CD14-positive monocyte (primary cell): ENCODE data around the gene SUPT4H1. TPM values are rescaled to one million over a fixed set of nuclear protein-coding genes. Genes with fewer than 3 reads are reported as not detected.

Experiments used
- DNase-seq, 3 donors: peaks; one replicate each; pipeline ENCODE4 v3.0.0-alpha.2; 2011 to 2022
- H2AFZ ChIP-seq: 2 replicates; pipeline ENCODE4 v1.6.0; 2012; ENCODE audit warnings: mild to moderate bottlenecking, low read depth, low read length, inconsistent platforms; ENCODE audit not compliant: insufficient read depth, poor library complexity, severe bottlenecking
- H3K27ac ChIP-seq, 2 donors: 1 replicate in 1 of 2; 2 replicates in 1 of 2; pipeline ENCODE4 v1.5.1; 2012 to 2013; ENCODE audit warnings: low read length in 2 of 2, control low read depth in 1 of 2, inconsistent platforms in 1 of 2, low read depth in 1 of 2, mild to moderate bottlenecking in 1 of 2
- H3K27me3 ChIP-seq, 2 donors: one replicate each; pipeline versions ENCODE4 v1.6.0 to v1.6.1; 2011 to 2013; ENCODE audit warnings: low read length in 2 of 2; ENCODE audit not compliant: control insufficient read depth in 2 of 2, insufficient read depth in 2 of 2
- H3K36me3 ChIP-seq, 2 donors: replicated peaks in 1 of 2; 1 replicate in 1 of 2; 2 replicates in 1 of 2; pipeline versions ENCODE4 v1.5.1 to v1.6.1; 2012 to 2013; ENCODE audit warnings: low read length in 2 of 2, control low read depth in 1 of 2, inconsistent platforms in 1 of 2, mild to moderate bottlenecking in 1 of 2; ENCODE audit not compliant: insufficient read depth in 2 of 2, control insufficient read depth in 1 of 2
- H3K4me1 ChIP-seq, 2 donors: 1 replicate in 1 of 2; 2 replicates in 1 of 2; pipeline versions ENCODE4 v1.5.1 to v1.6.1; 2012 to 2013; ENCODE audit warnings: low read length in 2 of 2, control low read depth in 1 of 2, inconsistent platforms in 1 of 2, mild to moderate bottlenecking in 1 of 2, moderate library complexity in 1 of 2; ENCODE audit not compliant: insufficient read depth in 2 of 2, control insufficient read depth in 1 of 2
- H3K4me2 ChIP-seq: replicated peaks from 2 replicates; pipeline ENCODE3; 2012; ENCODE audit warnings: low read length, moderate library complexity, mild to moderate bottlenecking; ENCODE audit not compliant: poor library complexity, severe bottlenecking; ENCODE audit errors: extremely low read depth
- H3K4me3 ChIP-seq, 3 experiments: fragments of 200-600 bp in 1 of 3; sonication (generic) in 1 of 3; replicated peaks in 1 of 3; 1 replicate in 2 of 3; 2 replicates in 1 of 3; pipeline ENCODE4 v1.5.1; 2011 to 2013; ENCODE audit warnings: low read length in 3 of 3, mild to moderate bottlenecking in 3 of 3, control low read depth in 2 of 3, low read depth in 2 of 3, inconsistent platforms in 1 of 3, moderate library complexity in 1 of 3
- H3K79me2 ChIP-seq: 2 replicates; pipeline ENCODE4 v1.6.0; 2012; ENCODE audit warnings: mild to moderate bottlenecking, control low read depth, inconsistent platforms, low read length, moderate library complexity; ENCODE audit not compliant: insufficient read depth
- H3K9ac ChIP-seq: 2 replicates; pipeline ENCODE4 v1.6.0; 2017; ENCODE audit warnings: low read length, mild to moderate bottlenecking; ENCODE audit not compliant: insufficient read depth, poor library complexity, severe bottlenecking
- H3K9me3 ChIP-seq, 2 donors: replicated peaks in 1 of 2; 1 replicate in 1 of 2; 2 replicates in 1 of 2; pipeline versions ENCODE4 v1.5.1 to v1.6.1; 2012 to 2013; ENCODE audit warnings: low read length in 2 of 2, control low read depth in 1 of 2; ENCODE audit not compliant: control insufficient read depth in 1 of 2, insufficient read depth in 1 of 2
- H4K20me1 ChIP-seq: 2 replicates; pipeline ENCODE4 v1.6.0; 2012; ENCODE audit warnings: mild to moderate bottlenecking, low read length, control low read depth, moderate library complexity; ENCODE audit not compliant: insufficient read depth
- H3K27ac Mint-ChIP-seq, 7 donors: one replicate each; pipeline ENCODE4 v1.8.0; 2020; ENCODE audit warnings: mild to moderate bottlenecking in 7 of 7, mixed read lengths in 7 of 7, moderate library complexity in 6 of 7, inconsistent platforms in 2 of 7
- H3K27me3 Mint-ChIP-seq, 3 donors: one replicate each; pipeline ENCODE4 v1.8.0; 2021 to 2022; ENCODE audit warnings: low read depth in 3 of 3, mild to moderate bottlenecking in 3 of 3, mixed read lengths in 3 of 3, moderate library complexity in 3 of 3, inconsistent platforms in 1 of 3
- H3K36me3 Mint-ChIP-seq, 2 donors: one replicate each; pipeline ENCODE4 v1.8.0; 2020; ENCODE audit warnings: mixed read lengths in 2 of 2, inconsistent platforms in 1 of 2, mild to moderate bottlenecking in 1 of 2
- H3K4me1 Mint-ChIP-seq: one replicate; pipeline ENCODE4 v1.8.0; 2020; ENCODE audit warnings: mild to moderate bottlenecking, mixed read lengths
- H3K4me3 Mint-ChIP-seq, 2 donors: one replicate each; pipeline ENCODE4 v1.8.0; 2020; ENCODE audit warnings: mild to moderate bottlenecking in 2 of 2, mixed read lengths in 2 of 2, moderate library complexity in 1 of 2
- H3K9me3 Mint-ChIP-seq, 7 donors: one replicate each; pipeline ENCODE4 v1.8.0; 2020 to 2022; ENCODE audit warnings: mixed read lengths in 7 of 7, mild to moderate bottlenecking in 6 of 7, moderate library complexity in 6 of 7, inconsistent platforms in 2 of 7
- CTCF ChIP-seq: fragments of 200-600 bp; IDR thresholded peaks from one replicate; pipeline ENCODE4 v1.8.0; 2022; ENCODE audit warnings: antibody characterized with exemption, mild to moderate bottlenecking
- WGBS: methylation state at CpG from one replicate; pipeline ENCODE4 v1.1.5; 2013; ENCODE audit warnings: missing lambda C conversion rate; ENCODE audit not compliant: insufficient coverage; 5-methylcytosine and 5-hydroxymethylcytosine counted together
- intact Hi-C, 2 donors: fragments of 100-400 bp; cut with micrococcal nuclease; formaldehyde crosslinking; loops; one replicate each; pipeline versions ENCODE4 v1.15.0 to v1.15.1; 2023
- polyA plus RNA-seq, 3 donors: library from polyadenylated mRNA; depleted of rRNA in 1 of 3; unstranded in 2 of 3; stranded (reverse) in 1 of 3; fragments of 300-500 nt in 2 of 3; fragments of >200 nt in 1 of 3; fragmentation: Illumina TruSeq in 2 of 3; gene quantifications; 1 replicate in 2 of 3; 2 replicates in 1 of 3; pipeline ENCODE4 v1.2.3, GENCODE V29; 2012 to 2021

The SUPT4H1 gene
- polyA plus RNA-seq, 3 donors: 144 to 251 (median 241) TPM

GRCh38 chr17:58369214-58370031 is 17.4 kb upstream of the SUPT4H1 start:
- no peak for TF ChIP-seq CTCF
- intact Hi-C loops: loop anchor here in 1 of 2 donors (10.0 kb wide), 1 partner anchor 55 kb away; no protein-coding TSS in a partner anchor
- peaks cover 0 to 1% (median 0%) of the 10 kb centered on the region in 7 donors for H3K9me3 Mint-ChIP-seq
- Histone ChIP-seq H3K27ac (no peak overlapping the region), H3K27me3 (no peaks in the 10 kb centered on the region), H3K4me3 (no peak overlapping the region), H3K4me1 (no peaks in the 10 kb centered on the region), H3K4me2 (no peak overlapping the region), H3K9ac (no peak overlapping the region), H3K36me3 (no peaks in the 10 kb centered on the region), H3K79me2 (no peaks in the 10 kb centered on the region), H4K20me1 (no peaks in the 10 kb centered on the region), H2AFZ (no peak overlapping the region), H3K9me3 (no peaks in the 10 kb centered on the region)
- peak overlapping the region in 2 of 7 donors; percentile 12 to 28 for H3K27ac Mint-ChIP-seq
- H3K4me3 Mint-ChIP-seq: no peak overlapping the region
- DNase-seq: no peak
- peaks cover 0 to 10% (median 7%) of the 10 kb centered on the region in 3 donors for H3K27me3 Mint-ChIP-seq
- no peaks in the 10 kb centered on the region for H3K36me3 Mint-ChIP-seq
- WGBS: 90% methylated on average over 3 of the region's 5 CpGs
- peaks cover 3% of the 10 kb centered on the region for H3K4me1 Mint-ChIP-seq

GRCh38 chr17:58368860-58369213 is 16.8 kb upstream of the SUPT4H1 start:
- no peaks in the 10 kb centered on the region for H3K27me3 ChIP-seq
- TF ChIP-seq CTCF: no peak
- H3K9me3 ChIP-seq: no peaks in the 10 kb centered on the region
- Mint-ChIP-seq H3K4me1 (peaks cover 3% of the 10 kb centered on the region), H3K27ac (no peak overlapping the region), H3K36me3 (no peaks in the 10 kb centered on the region), H3K9me3 (peaks cover 0 to 1% (median 0%) of the 10 kb centered on the region in 7 donors), H3K4me3 (no peak overlapping the region), H3K27me3 (peaks cover 2 to 10% (median 7%) of the 10 kb centered on the region in 3 donors)
- no peak overlapping the region for H3K4me2 ChIP-seq
- H3K4me1 ChIP-seq: no peaks in the 10 kb centered on the region
- no peaks in the 10 kb centered on the region for H3K36me3 ChIP-seq
- intact Hi-C loops: loop anchor here in 1 of 2 donors (10.0 kb wide), 1 partner anchor 54 kb away; no protein-coding TSS in a partner anchor
- H2AFZ ChIP-seq: no peak overlapping the region
- H3K9ac ChIP-seq: no peak overlapping the region
- H4K20me1 ChIP-seq: no peaks in the 10 kb centered on the region
- DNase-seq: no peak
- no peaks in the 10 kb centered on the region for H3K79me2 ChIP-seq
- WGBS: no CpG with 5 or more reads among the region's 3 CpGs
- no peak overlapping the region for H3K4me3 ChIP-seq
- H3K27ac ChIP-seq: no peak overlapping the region
